Pulmonary artery endothelial cell (primary cell): Measurements from ENCODE around the gene RPP14. TPM values are rescaled to one million over a fixed set of nuclear protein-coding genes. Genes with fewer than 3 reads are reported as not detected.
"Not testable (repeated sequence)": the region's sequence is repeated elsewhere in the genome, so short reads cannot be mapped to it uniquely, and the experiment has no call there.

ENCODE experiments used
- DNase-seq: peaks from one replicate; pipeline ENCODE4 v3.0.0-alpha.2; 2011; ENCODE audit warnings: low read depth, low spot score
- total RNA-seq: library from RNA; depleted of rRNA; stranded (reverse); fragments of >200 nt; gene quantifications from 2 replicates; pipeline ENCODE4 v1.2.3, GENCODE V29; 2014

The RPP14 gene
- total RNA-seq, 1 donor from 2014 or later, result 17.4 TPM

DNA sequence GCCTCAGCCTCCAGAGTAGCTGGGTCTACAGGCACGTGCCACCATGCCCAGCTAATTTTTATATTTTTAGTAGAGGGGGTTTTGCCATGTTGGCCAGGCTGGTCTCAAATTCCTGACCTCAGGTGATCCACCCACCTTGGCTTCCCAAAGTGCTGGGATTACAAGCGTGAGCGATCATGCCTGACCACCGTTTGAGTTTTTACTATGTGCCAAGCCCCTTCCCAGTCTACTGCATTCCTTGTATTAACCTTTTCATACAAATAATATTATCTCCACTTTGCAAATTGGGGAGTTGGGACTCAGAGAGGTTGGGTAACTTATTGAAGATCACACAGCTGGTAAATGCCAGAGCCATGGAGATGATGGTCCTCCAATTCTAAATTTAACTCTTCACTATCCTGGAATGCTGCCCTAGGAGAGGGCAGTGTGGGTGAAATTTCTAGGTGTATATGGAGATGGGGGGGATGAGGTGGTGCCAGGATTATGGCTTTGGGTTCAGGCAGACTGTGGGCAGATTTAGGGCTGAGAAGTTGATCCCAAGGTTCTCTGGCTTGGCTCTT, 25.6 kb downstream of the RPP14 start:
- DNase-seq, result no peak

GRCh38 chr3:58332575-58333188, 26.6 kb downstream of the RPP14 start, which contains the start of gene PXK:
TSS of gene PXK (plus strand) at chr3:58332892. CDS start at chr3:58332989, 97 bp downstream.
- no peak for DNase-seq

DNA sequence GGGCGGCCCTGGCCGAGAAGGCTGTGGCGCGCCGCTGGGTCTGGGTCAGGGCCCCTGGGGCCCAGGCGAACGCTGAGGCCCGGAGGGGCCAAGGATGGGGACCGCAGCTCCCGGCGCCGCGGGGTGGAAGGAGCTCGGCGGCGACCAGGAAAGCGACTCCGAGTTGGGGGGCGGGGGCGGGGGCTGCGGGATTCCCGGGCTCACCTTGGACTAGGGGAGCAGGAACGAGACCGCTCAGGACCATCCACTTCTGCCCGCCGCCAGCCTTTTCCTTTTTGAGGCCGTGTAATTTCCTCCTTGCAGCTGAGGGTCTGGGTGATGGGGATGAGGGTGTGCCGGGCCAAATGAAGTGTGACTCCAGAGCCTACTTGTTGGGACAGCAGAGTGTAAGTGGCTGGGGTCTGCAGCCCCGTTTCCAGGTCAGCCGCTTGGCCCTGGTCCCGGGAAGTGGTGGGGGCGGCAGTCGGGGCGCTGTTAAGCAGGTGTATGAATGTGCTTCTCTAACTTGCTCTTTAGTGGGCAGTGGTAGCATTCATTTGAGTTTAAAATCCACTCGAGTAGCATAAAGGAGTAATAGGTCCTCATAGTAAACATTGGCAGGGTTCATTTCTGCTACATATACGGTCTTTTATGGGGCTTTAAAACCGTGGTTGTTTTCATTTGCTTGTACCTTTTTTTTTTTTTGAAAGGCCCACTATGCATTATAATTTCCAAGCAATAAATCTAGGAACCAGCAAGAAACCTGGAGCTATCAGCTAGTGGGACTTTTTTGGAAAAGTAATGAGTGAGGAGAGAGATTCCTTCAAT, 27.4 kb downstream of the RPP14 start:
- DNase-seq, result no peak

DNA sequence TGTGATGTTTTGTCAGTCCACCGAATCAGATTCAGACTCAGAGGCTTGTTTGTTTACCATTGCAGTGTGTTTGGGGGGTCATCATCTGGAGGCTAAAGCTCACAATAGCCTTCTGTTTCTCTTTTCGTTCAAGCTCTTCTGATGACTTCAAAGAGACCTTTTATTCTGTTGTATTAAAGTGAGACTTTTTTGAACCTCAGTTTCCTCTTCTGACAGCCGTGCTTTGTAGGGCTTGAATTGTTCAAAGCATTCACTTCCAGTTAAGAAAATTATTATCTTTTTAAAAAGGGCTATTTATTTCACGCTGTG, 27.9 kb downstream of the RPP14 start:
- no peak for DNase-seq

DNA sequence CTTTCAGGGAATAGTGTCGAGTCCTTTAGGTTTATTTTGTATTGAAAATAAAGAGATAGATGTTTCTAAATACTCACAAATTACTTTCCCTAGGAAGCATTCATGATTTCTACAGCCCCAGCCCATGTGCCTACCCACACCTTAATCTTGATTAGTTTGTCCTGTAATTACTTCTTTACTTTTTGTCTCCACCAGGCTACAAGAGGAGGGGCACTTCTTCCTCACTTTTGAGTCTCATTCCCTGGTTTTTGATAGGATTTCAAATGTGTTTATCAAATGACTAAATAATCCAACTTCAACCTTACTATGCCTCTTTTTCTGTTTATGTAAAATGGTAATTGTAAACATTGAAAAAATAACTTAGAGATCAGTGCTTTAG, 28.4 kb downstream of the RPP14 start:
- DNase-seq, result no peak

GRCh38 chr3:58335652-58335947, 29.6 kb downstream of the RPP14 start:
- DNase-seq, result no peak

DNA sequence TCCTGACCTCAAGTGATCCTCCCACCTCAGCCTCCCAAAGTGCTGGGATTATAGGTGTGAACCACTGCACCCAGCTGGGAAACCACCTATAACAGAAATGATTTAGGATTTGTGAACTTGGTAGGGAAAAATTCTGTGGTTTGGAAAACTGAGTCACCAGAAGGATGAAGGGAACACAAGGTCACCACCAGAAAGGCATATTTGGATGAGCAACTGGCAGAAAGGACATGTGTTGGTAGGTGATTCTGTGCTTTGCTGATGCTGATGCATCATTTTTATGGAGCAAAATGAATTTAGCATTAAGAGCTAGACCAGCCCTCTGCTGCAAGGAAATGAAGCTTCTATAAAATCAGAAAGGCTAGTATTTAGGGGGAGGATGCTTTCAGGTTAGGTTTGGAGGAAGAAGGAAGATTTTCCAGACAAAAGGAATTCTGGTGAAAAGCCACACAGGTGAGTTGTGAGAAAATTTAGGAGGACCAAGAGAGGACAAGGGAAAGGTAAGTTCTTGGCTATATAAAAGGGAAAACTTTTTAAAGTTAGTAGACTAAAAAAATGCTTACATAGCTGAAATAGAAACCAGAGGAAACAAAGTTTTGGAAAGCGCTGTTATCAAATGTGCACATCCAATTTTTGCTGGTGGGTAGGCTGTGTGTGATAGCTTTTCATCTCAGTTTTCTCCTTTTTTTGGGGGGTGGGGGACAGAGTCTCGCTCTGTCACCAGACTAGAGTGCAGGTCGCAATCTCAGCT, 30.3 kb downstream of the RPP14 start:
- DNase-seq, result no peak

- no peak for DNase-seq
These were observed 31.1 kb downstream of the RPP14 start for GRCh38 chr3:58337190-58337589.

DNA sequence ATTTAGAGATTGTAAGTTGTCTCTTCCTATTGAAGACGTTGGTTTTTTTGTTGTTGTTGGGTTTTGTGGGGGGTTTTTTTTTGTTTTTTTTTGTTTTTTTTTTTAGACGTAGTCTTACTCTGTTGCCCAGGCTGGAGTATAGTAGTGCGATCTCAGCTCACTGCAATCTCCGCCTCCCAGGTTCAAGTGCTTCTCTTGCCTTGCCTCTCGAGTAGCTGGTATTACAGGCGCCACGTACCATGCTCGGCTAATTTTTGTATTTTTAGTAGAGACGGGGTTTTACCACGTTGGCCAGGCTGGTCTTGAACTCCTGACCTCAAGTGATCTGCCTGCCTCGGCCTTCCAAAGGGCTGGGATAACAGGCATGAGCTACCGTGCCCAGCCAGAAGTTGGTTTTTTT, 33.1 kb downstream of the RPP14 start:
- not testable (repeated sequence) for DNase-seq

DNA sequence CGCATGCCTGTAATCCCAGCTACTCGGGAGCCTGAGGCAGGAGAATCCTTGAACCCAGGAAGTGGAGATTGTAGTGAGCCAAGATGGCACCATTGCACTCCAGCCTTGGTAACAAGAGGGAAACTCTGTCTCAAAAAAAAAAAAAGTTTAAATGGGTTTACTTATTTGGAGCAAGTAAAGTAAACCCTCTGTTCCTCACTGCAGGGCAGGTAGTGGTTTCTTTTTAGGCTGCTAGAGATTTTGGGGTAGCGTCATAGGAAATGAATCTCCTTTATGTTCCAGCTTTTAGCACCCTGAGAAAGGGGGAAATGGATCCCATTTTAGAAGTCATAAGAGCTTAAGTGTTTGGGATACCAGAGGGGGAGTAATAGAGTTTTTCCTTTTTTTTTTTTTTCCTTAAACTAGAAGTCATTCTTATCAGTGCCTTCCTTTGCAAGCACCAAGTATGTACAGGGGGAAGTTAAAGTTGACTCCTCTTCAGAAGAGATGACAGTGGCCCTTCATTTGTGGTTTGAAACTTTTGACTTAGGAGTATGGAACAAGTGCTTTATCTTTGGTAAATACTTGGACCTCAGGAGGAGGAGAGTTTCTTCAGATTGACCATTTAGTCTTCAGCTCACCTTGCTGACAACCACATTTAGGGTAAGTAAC, 34.7 kb downstream of the RPP14 start:
- DNase-seq, result no peak

GRCh38 chr3:58341376-58341775, 35.3 kb downstream of the RPP14 start:
- no peak for DNase-seq

DNA sequence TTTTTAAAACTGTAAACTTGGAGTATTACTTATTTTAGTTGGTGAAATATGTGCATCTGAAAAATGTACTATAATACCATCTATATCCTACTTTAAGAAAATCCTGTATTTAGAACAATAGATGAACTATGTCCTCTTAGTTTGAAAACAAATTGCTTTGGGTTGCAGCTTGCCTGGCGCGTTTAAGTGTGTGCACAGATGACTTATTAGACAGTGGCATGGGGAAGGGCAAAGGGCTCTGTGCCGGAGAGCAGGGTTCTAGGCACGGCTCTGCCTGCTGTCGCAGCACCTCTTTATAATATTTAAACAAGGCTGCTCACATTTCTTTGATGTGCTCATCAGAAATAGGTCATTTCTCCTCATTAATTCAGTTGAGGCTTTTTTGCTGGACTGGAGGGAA, 36.6 kb downstream of the RPP14 start:
- DNase-seq, result no peak

DNA sequence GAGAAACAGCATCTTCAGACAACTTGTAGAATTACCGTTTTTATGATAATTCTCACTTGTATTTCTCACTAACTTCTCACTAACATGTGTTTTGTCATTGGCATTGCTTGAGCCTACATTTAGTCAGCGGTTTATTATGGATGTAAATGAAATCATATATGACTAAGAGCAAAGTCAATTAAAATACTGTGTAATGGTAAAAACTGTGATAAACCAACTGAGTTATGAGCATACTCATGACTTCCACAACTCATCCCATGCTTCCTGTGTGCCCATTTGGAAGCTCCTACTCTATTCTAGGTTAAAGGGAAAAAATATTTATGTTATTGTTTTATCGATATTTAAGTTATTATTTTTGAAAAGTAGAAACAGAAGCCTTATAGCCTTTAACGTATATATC, 39.4 kb downstream of the RPP14 start:
- no peak for DNase-seq

DNA sequence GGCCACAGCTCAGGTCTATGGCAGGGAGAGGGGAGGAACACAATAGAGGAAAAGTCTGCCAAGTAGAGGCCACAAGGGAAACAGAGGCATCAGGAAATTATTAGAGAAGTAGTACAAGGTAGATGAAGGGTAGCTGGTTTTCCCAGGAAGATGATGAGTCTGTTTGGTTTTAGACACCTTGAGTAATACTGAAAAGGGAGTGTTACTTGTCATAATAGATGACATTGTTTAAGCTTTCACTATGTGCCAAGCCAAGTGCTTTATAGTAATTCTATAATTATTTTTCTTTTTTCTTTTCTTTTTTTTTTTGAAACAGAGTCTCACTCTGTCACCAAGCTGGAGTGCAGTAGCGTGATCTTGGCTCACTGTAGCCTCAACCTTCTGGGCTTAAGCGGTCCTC, 40.3 kb downstream of the RPP14 start:
- no peak for DNase-seq

- no peak for DNase-seq
These were observed 41.9 kb downstream of the RPP14 start for GRCh38 chr3:58347984-58348383.

DNA sequence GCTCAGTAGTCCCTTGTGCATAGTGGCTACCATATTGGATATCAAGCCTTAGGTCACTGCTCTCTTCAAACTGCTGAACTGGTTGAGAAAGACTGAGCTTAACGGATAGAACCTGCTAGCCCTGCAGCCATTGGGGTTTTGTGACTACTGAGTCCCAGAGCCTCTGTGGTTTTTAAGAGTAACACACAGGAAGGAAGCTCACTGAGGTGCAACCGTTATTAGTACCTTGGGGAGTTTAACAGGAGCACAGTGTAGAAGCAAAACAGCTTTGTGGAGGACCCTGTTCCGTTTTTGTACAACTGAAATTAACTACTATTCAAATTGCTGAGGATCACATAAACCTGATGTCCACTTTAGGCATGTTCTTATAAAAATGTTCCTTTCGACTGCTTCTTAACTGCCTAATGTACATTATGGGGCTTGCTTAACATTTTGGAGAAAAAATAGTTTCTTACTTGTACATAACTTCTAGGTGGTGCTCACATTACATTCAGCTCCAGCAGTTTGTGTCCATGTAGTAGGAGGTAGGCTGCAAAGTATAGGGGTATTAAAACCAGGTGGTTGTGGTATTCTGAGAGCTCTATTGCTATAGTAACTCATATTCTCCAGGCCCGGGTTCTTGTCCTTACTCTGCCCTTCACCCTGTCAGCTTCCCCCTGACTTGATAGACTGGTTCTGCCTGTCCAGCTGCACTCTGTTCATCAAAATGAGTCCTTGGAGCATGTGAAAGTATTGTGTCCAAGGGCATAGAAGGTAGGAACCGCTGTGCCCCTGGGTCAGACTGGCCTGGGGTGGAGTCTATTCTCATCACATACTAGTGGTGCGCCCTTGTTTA, 44.0 kb downstream of the RPP14 start:
- no peak for DNase-seq

- DNase-seq, result no peak
These were observed 44.6 kb downstream of the RPP14 start for GRCh38 chr3:58350627-58351013.

DNA sequence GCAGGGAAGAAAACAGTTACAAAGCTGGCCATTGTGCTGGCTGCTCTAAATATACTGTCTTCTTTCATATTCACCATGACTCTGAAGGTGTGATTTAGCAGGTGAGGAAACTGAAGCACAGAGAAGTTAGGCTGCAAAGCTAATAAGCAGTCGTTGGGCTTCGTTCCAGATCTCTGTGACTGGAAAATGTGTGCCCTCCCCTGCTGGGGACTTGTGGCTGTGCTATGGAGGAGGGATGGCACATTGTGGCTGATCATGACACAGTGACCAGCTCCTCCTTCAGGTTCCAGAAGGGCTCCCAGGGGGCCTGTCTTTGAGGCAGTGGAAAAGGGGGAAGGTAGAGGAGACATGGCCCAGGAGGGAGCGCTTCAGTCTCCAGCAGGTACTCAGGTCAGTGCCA, 45.9 kb downstream of the RPP14 start:
- no peak for DNase-seq

DNA sequence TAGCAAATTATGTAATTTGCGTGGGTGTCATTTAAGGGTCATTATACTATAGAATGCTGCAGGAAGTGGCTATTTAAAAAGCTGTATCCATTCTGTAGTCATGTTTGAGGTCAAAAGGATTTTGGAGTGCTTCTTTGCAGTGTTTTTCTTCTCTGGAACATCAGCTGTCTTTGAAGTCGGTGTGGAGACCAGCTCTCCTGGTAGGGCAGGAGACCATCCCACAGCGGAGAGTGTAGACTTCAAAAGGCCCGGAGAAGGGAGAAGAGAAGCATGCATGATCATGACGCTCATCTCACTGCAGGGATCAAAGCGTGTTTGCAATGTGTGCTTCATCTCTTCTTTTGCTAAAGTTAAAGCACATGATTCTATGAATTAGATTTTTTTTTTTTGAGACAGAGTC, 46.6 kb downstream of the RPP14 start:
- no peak for DNase-seq

DNA sequence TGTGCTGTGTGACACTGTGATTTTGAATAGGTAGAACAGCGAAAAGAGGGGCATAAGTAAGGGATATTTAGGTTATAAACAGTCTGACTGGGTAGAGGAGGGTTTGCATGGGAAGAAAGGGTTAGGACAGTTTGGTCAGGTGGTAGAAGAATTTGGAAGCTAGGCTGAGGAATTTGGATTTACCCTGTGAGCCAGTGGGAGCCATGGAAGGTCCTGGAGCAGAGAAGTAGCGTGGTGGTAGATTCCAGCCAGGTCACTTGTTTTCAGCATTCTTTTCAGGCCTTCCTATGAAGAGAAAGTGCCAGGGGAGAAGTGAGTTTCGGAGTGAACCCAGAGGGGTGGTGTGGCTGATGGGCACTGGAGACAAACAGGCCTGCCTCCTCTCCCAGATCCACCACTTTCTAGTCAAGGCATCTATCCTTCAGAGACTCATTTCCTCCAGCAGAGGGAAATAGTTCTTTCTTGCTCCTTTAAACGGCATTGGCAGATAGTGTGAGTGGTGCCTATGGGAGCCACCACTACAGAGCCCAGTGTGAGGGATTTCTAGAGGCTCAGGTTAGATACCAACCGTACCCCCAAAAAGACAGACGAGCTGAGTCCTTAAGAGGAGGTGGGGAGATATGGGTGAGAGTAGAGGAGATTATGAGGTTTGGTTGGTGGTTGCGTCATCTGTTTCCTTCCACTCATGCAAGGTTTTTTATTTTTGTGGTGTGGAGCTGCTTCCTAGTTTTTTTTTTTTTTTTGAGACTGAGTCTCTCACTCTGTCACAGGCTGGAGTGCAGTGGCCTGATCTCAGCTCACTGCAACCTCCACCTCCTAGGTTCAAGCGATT, 47.9 kb downstream of the RPP14 start:
- DNase-seq, result no peak
